ENCODE data around the gene HSFX4.
"Not testable (repeated sequence)": the region's sequence is repeated elsewhere in the genome, so short reads cannot be mapped to it uniquely, and the experiment has no call there.

HSFX4 gene

DNA sequence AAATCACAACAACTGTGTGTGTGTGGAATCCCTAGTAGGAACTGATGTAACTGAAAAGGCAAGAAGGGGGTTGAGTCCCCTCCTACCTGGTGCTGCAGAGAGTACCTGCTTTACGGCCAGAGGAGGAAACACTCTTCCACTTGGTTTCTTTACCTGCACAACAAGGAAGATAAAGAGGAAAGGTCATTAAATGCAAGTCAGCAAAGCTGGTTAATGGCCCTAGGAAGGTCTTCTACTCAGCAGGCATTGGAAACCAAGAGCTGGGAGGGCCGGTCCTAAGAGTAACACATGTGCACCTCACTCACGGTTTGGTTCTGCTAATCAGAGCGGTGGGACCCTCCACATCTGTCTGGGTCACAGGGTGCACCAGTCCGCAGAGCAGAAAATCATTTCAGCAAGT is 8.0 kb downstream of the HSFX4 start:
- in situ Hi-C loops (cut with MboI; ENCODE audit: low sequenced_read_pairs) = not testable (repeated sequence)

DNA sequence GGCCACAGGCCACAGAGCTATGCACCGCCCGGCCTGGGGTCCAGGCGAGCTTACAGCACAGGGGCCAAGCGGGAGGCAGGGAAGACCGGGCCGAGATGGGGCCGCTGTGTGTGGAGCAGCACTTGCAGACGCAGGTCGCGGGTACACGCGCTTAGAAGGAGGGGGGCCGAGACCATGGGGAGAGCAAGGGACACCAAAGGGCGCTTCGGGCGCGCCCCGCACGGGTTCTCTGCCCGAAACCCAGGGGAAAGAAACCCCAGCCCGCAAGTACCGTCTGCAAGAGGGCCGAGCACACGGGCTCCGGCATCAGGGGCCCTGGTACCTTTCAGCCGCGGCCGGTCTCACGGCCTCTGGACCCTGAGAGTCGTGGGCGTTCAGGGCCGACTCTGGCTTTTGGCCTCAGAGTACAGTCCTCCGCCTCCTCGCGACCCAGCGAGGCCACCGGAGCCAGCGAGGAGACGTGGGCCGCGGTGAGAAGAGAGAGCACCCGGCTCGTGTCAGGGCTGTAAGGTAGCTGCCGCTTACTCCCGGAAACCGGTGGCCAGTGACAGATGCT is 8.6 kb downstream of the HSFX4 start:
- in situ Hi-C loops (cut with MboI; ENCODE audit: low sequenced_read_pairs) = no loop called here

DNA sequence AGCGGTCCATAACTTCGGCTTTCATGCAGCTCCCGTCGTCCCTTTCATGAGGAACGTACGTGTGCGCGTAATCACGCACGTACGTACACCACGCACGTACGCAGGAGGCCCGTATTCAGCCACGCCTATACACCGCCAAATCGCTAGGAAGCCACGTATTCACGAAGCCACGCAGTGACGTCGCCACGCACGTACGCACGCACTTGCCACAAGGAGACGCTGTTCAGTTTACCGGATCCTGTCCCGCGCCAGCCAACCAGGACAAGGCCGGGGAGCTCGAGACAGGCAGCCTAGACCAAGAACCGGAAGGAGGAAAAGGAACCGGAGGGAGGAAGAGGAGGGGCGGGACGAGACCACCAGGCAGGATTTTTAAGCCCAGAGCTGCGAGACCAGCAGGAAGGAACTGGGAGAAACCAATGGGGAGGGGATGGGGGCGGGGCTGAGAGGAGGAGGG is 9.1 kb downstream of the HSFX4 start, which contains the start of gene EOLA2:
Gene EOLA2, minus strand, starts transcription at position 65 of the 454 bp plus-strand sequence. CDS start 4,617 bp downstream, outside the sequence.
- in situ Hi-C loops (cut with MboI; ENCODE audit: low sequenced_read_pairs) = no loop called here

DNA sequence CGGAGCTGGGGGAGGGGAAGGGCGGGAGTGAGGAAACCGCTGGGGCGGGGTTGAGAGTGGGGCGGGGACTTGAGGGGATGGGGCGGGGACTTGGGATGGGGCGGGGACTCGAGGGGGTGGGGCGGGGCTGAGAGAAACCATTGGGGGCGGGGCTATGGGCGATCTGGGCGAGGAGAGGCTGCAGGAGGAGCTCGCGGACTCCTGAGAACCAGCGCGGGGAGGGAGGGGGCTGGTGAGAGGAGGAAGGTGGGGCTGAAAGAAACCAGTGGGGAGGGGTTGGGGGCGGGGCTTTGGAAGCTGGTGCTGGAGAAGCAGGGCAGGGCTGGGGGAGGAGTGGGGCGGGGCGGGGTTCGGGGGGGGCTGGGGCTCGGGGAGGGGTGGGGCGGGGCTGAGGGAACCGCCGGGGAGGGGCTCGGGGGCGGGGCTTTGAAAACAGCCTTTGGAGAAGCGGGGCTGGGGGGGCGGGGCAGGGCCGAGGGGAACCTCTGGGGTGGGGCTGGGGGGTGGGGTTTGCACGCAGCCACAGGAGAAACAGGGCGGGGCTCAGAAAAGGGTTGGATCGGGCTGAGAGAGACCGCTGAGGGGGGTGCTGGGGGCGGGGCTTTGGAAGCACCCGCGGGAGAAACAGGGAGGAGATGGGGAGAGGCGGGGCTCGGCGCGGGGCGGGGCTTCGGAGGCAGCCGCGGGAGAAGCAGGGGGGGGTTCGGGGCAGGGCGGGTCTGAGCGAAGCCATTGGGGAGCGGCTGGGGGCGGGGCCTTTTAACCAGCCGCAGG is 9.7 kb downstream of the HSFX4 start:
- in situ Hi-C loops (cut with MboI; ENCODE audit: low sequenced_read_pairs) = no loop called here

DNA sequence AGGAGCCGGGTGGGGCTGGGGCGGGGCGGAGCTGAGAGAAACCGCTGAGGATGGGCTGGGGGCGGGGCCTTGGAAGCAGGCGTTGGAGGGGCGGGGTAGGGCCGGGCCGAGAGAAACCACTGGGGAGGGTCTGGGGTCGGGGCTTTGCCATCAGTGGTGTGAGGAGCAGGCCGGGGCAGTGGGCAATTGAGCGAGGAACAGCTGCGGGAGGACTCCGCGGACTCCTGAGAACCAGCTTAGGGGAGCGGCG is 10.2 kb downstream of the HSFX4 start:
- in situ Hi-C loops (cut with MboI; ENCODE audit: low sequenced_read_pairs) = no loop called here

DNA sequence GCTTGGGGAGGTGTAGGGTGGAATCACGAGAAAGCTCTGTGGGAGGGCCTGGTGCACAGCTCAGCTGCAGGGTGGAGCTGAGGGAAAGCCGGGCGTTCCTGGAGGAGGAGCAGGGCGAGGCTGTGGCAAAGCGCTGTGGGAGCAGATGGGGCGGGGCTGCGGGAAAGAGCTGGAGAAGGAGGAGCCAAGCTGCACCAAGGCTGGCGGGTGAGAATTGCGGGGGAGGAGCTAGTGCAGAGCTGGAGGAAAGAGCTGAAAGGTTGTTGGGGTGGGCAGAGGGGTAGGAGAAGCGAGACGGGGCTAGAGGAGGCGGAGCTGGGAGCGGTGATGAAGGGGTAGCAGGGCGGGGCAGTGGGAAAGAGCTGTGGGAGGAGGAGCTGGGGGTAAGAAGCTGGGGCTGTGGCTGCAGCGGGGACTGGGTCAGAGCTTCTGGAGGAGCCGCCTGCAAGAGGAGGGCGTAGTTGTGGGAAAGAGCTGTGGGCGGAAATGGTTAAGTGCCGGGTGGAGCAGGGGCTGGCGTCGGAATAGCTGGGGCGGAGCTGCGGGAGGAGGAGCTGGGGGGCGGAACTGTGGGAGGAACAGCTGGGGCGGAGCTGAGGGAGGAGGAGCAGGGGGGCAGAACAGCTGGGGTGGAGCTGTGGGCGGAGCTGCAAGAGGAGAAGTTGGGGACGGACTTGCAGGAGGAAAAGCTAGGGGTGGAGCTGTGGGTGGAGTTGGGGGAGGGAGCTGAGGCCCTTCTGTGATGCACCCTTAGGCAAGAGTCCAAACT is 10.7 kb downstream of the HSFX4 start:
- in situ Hi-C loops (cut with MboI; ENCODE audit: low sequenced_read_pairs) = no loop called here

DNA sequence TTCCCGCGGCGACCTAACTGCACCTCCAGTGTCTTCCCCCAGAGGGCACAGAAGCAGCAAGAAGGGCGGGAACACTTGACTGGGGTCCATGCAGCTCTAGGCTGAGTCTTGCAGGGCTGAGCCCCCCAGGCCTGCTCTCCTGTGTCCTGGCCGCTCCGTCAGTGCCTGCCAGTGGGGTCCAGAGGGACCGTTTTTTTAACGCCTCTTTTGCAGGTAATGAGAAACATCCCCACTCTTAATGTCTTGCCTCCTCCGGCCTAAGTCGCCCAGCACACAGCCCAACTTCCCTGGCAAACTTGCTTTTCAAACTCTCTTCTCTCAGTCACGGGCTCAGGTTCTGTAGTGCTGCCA is 11.3 kb downstream of the HSFX4 start:
- in situ Hi-C loops (cut with MboI; ENCODE audit: low sequenced_read_pairs) = not testable (repeated sequence)

DNA sequence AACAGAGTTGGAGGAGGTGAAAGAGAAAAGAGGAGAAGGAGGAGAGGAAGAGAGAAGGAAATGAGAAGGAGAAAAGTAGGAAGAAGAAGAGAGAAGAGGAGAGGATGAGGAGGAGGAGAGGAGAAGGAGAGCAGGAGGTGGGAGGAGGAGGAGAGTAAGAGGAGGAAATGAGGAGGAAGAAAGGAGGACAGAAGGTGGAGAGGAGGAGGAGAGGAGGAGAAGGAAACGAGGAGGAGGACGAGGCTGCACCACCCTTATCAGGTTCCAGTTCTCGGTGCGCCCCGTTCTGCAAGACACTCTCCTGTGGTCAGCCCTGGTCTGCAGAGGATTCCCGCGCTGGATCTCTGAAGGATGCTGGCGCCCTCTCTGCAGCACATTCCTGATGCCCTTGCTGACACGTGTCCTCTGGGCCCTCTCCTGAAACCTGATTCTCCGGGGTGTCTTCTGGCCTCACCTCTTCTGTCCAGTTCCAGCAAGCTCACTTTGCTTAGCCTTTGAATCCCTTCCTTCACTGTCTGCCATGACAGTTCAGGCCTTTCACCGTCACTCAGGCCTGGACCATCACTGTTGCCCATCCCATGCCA is 15.8 kb downstream of the HSFX4 start:
- in situ Hi-C loops (cut with MboI; ENCODE audit: low sequenced_read_pairs) = not testable (repeated sequence)

DNA sequence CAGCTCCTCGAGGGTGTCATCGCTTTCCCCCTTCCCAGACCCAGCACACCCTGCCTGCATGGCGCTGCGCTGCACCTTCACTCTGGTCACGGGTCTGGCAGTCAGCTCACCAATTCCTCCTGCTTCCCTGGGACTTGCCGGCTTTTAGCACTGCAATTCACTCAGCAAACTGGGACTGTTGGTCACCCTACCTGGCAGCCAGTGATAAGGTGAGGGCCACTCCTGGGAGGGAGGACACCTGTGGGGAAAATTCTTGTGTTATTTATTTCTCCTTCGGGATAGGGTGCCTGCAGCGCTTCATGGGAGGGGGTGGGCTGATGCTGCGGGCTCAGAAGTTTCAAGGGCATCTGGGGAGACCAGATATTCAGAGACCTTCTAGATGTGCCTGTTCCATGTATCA is 16.4 kb downstream of the HSFX4 start:
- in situ Hi-C loops (cut with MboI; ENCODE audit: low sequenced_read_pairs) = not testable (repeated sequence)

DNA sequence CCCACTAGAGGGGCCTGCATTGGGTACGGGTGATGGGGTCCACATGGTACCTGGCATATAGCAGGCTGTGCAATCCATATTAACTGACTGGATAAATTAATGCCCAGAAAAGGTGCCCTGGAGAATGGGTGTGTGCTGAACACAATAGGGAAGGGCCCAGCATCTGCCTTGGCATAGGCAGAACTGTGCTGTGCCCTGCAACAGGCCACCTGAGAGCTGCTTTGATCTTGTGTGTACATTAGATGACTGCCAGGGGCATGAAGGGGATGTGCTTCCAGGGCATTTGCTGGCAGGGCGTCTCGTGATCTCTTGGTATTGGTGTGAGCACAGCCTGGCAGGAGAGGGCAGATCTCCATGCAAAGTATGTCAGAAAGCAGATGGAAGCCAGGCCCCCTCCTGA is 17.6 kb downstream of the HSFX4 start:
- in situ Hi-C loops (cut with MboI; ENCODE audit: low sequenced_read_pairs) = not testable (repeated sequence)

DNA sequence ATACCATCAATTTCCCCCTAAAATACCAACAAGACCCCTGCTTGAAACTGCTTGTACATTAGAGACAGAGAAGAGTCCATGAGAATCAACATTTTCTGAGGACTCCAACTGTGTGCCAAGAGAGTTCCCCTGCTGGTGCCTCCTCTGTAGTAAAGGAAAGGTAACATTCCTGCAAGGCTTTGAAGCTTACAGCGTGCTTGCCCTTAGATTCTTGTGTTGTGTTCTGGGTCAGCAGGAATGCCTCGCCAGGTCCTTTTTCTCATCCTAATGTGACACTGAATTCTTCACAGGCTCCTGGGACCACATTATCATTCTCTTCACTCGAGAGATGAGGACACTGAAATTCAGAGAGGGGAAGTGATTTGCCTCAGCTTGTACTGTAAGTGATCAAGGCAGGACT is 18.6 kb downstream of the HSFX4 start:
- in situ Hi-C loops (cut with MboI; ENCODE audit: low sequenced_read_pairs) = no loop called here

DNA sequence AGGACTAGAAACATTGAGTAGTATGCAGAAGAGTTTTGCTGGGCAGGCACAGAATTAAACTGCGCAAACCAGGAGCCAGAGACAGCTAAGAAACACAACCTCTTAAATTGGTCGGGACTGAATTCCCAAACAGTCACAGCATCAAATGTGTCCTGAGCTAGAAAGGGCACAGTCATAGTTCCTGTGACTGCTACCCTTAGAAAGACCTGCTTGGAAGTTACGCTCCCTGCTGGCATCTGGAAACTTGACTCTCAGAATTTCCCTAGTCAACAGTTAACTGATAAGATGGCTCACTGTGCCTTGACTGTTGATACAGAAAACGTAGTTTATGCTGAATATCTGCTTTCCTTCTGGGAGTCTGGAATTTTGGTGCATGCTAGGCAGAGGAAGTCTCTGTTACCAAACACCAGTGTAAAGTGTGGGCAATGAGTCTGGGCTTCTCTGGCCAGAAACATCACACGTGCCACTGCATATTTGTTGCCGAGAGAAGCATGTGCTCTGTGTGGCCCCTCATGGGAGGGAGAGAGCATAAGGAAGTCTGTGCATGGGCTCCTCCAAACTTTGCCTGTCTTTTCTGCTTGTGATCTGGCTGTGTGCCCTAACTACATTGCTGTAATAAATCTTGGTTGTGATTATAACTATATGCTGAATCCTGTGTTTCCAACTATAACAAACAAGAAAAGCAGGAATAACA is 20.5 kb downstream of the HSFX4 start:
- in situ Hi-C loops (cut with MboI; ENCODE audit: low sequenced_read_pairs) = loop anchor here (25.0 kb wide), 1 partner anchor 762 kb away; no protein-coding TSS in a partner anchor

DNA sequence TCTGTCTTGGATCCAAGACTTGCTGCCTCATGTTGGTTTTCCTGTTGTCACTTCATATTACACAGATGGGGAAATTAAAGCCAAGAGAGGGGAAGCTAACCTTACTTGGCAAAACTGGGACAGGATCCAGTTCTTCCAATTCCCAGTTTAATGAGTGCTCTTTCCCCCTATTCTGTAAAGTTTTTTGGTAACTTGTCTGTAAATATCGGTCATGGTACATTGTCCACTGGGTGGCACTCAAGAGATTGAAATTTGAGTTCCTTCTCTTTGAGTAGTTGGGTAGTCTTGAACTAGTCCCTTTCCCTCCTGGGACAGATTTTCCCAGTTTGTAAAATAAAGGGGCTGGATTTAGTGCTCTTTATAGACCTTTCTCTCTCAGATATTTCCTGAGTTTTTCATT is 21.3 kb downstream of the HSFX4 start:
- in situ Hi-C loops (cut with MboI; ENCODE audit: low sequenced_read_pairs) = loop anchor here (25.0 kb wide), 1 partner anchor 762 kb away; no protein-coding TSS in a partner anchor

DNA sequence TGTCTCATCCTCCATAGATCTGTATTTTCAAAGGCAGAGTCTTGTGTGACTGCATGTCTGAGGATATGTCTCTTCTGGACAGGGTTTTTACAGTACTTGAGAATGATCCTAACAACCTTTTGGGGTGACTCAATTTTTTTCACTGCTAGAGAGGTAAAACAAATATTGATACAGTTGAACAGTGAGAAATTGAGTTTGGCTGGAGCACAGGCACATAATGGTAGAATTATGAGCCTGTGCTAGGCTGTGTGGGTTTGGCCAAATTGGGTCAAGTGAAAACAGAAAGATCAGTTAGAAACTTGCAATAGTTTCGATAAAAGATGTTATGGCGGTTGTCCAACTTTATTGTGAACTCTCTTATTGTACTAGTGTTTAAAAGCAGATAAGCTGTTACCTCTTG is 32.2 kb downstream of the HSFX4 start:
- in situ Hi-C loops (cut with MboI; ENCODE audit: low sequenced_read_pairs) = loop anchor here (25.0 kb wide), 1 partner anchor 751 kb away; no protein-coding TSS in a partner anchor

DNA sequence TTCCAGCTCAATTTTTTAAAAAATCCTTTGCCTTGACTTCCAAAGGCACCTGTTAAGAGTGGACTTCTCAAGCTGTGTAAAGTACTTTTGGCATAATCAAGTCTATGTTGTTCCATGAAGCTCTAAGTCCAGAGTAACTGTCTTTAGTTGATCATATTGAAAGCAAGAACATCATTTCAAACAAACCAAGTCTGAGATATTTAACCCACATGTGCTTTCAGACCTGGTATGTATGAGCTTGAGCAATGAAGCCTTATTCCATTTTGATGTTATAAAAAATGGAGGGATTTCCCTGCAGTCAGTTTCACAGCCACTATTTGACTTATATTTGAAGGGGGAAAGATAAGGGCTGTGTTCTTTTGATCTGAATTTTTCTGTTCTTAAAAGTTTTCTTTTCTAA is 32.6 kb downstream of the HSFX4 start:
- in situ Hi-C loops (cut with MboI; ENCODE audit: low sequenced_read_pairs) = loop anchor here (25.0 kb wide), 1 partner anchor 750 kb away; no protein-coding TSS in a partner anchor

DNA sequence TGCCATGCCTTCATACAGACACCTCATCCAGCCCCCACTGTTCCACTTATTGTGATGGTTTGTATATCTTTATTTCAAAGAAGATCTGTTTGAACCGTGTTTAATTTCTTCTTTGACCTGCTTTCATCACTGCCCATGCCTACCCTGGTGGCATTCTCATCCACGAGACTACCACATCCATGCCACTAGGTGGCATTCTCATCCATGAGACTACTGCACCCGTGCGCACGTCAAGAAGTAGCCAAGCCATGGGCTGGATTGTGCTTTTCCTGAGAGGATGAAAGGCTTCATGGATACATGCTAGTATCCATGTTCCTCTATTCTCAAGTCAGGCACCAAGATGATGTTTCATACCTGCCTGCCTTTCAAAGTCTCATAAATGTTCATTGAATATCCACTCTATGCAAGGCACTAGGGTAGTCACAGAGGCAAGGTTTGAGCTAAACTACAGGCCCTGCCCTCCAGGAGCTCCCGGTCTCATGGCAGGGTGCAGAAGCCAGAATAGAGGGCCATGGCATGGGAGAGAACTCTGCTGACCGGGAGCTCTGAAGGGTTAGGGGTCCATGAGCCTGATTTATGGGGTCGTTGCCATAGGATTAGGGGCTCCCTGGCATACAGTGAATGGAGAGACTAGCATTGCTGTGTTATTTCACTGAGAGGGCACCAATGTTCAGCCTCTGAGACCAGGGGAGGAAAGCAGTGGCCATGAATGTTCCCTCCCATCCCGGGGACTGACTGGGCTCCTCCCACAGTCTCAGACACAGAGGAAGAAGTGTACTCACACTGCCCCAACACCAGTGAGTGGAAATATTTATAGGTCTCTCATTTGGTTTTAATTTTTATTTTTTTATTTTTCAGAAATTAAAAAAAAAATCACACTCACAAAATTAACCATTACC is 33.7 kb downstream of the HSFX4 start:
- in situ Hi-C loops (cut with MboI; ENCODE audit: low sequenced_read_pairs) = loop anchor here (25.0 kb wide), 1 partner anchor 749 kb away; no protein-coding TSS in a partner anchor

DNA sequence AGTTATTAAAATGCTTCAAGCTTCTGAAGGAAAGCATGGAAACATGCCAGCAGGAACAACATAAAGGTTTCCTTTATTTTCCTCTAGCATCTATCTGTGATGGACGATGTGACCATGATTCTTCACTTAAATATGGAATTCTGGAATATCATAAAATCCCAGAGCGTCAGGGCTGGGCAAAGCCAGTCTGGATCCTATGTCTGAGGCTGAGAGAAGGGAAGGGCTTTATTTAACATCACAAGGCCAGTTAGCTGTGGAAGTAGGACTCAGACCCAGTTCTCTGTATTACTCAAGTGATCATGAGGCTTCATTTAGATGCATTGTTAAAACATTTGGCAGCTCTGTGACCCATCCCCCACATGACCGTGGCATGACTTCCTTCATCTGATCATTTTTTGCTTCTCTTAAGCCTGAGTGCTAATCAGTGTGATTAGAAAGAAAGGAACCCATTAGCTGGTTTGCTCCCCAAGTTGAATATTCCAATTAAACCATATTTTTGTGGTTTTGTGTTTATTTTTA is 49.8 kb downstream of the HSFX4 start:
- in situ Hi-C loops (cut with MboI; ENCODE audit: low sequenced_read_pairs) = no loop called here
